ENCODE data around the gene LRRFIP2. TPM values are rescaled to one million over a fixed set of nuclear protein-coding genes. Genes with fewer than 3 reads are reported as not detected.
"Not testable (repeated sequence)": the region's sequence is repeated elsewhere in the genome, so short reads cannot be mapped to it uniquely, and the experiment has no call there.

The LRRFIP2 gene
- total and polyA plus RNA-seq, 9 donors: 35.5 to 81.1 (median 48.3) TPM

DNA sequence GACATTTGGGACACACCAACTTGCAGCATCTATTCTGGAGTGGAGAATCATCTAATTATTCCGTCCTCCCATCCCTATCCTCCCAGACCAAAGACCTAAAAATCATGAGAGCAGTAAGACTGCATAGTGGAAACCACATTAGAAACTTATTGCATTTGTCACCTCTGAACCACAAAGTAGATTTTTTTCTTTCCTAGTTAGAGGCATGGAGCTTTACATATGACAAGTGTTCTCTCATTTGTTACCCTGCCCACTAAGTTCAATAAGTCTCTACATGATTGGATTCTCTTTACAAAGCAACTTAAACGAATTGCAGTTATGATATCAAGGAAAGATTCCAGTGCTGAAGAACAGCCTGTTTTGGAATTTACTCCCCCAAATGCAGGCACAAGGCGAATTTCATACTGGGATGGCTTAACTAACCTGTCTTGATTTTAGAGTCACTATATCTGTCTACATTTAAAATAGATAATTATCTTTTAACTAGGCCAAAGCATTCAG is 42.3 kb upstream of the LRRFIP2 start:
- TF ChIP-seq, protein P1, sequence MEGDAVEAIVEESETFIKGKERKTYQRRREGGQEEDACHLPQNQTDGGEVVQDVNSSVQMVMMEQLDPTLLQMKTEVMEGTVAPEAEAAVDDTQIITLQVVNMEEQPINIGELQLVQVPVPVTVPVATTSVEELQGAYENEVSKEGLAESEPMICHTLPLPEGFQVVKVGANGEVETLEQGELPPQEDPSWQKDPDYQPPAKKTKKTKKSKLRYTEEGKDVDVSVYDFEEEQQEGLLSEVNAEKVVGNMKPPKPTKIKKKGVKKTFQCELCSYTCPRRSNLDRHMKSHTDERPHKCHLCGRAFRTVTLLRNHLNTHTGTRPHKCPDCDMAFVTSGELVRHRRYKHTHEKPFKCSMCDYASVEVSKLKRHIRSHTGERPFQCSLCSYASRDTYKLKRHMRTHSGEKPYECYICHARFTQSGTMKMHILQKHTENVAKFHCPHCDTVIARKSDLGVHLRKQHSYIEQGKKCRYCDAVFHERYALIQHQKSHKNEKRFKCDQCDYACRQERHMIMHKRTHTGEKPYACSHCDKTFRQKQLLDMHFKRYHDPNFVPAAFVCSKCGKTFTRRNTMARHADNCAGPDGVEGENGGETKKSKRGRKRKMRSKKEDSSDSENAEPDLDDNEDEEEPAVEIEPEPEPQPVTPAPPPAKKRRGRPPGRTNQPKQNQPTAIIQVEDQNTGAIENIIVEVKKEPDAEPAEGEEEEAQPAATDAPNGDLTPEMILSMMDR (IDR thresholded peaks at IDR 0.05): no peak
- no peak for TF ChIP-seq POLR2A (IDR thresholded peaks at IDR 0.05)
- no peak for TF ChIP-seq EP300 (IDR thresholded peaks at IDR 0.05)
- Histone ChIP-seq H3K36me3 (no peaks in the 10 kb centered on the region), H3K4me1 (ENCODE audit: insufficient read depth) (no peaks in the 10 kb centered on the region), H3K4me3 (no peak overlapping the region), H3K27me3 (no peaks in the 10 kb centered on the region), H3K27ac (no peak overlapping the region), H3K9me3 (peaks cover 0 to 1% of the 10 kb centered on the region in 2 donors)
- WGBS, 3 donors: 72 to 80% (median 79%) methylated on average over 3 of the region's 3 CpGs
- intact Hi-C loops (cut with DNase I): loop anchor here in 2 of 4 donors (10.0 kb wide), 3 partner anchors 192 to 492 kb away; partner anchors contain the start of genes EPM2AIP1 (in 1 of the 2) and MLH1 (in 1 of the 2)
- no peak for DNase-seq

- Histone ChIP-seq H3K4me1 (ENCODE audit: insufficient read depth) (no peaks in the 10 kb centered on the region), H3K4me3 (no peak overlapping the region), H3K27me3 (no peaks in the 10 kb centered on the region), H3K9me3 (peaks cover 0 to 3% of the 10 kb centered on the region in 2 donors), H3K27ac (no peak overlapping the region), H3K36me3 (no peaks in the 10 kb centered on the region)
- intact Hi-C loops (cut with DNase I): loop anchor here in 2 of 4 donors (10.0 kb wide), 3 partner anchors 189 to 489 kb away; partner anchors contain the start of genes EPM2AIP1 (in 1 of the 2) and MLH1 (in 1 of the 2)
- no peak for DNase-seq
- 60 to 70% (median 65%) methylated on average over 3 of the region's 3 CpGs for WGBS, 3 donors
- no peak for TF ChIP-seq EP300 (IDR thresholded peaks at IDR 0.05)
- no peak for TF ChIP-seq POLR2A (IDR thresholded peaks at IDR 0.05)
- TF ChIP-seq, protein P1 (IDR thresholded peaks at IDR 0.05): no peak
Measured at GRCh38 chr3:37214076-37214475, 39.7 kb upstream of the LRRFIP2 start.

- Histone ChIP-seq H3K9me3 (peaks cover 0 to 3% of the 10 kb centered on the region in 2 donors), H3K27me3 (no peaks in the 10 kb centered on the region), H3K27ac (no peak overlapping the region), H3K4me1 (ENCODE audit: insufficient read depth) (no peaks in the 10 kb centered on the region), H3K4me3 (no peak overlapping the region), H3K36me3 (no peaks in the 10 kb centered on the region)
- intact Hi-C loops (cut with DNase I): loop anchor here in 2 of 4 donors (10.0 kb wide), 3 partner anchors 185 to 485 kb away; partner anchors contain the start of genes EPM2AIP1 (in 1 of the 2) and MLH1 (in 1 of the 2)
- no peak for TF ChIP-seq EP300 (IDR thresholded peaks at IDR 0.05)
- TF ChIP-seq, protein P1 (IDR thresholded peaks at IDR 0.05): no peak
- TF ChIP-seq POLR2A (IDR thresholded peaks at IDR 0.05): no peak
- 58 to 73% (median 62%) methylated on average over 4 of the region's 4 CpGs for WGBS, 3 donors
- DNase-seq: no peak
Measured at GRCh38 chr3:37210230-37210629, 35.8 kb upstream of the LRRFIP2 start.

- H3K4me3 ChIP-seq; H3K9me3 ChIP-seq; intact Hi-C loops (cut with DNase I); DNase-seq; H3K36me3 ChIP-seq; H3K4me1 ChIP-seq (ENCODE audit: insufficient read depth); H3K27ac ChIP-seq; H3K27me3 ChIP-seq: not testable (repeated sequence)
- WGBS, 3 donors: 79 to 97% (median 82%) methylated on average over 3 of the region's 3 CpGs
Measured at GRCh38 chr3:37208576-37208975, 34.2 kb upstream of the LRRFIP2 start.

DNA sequence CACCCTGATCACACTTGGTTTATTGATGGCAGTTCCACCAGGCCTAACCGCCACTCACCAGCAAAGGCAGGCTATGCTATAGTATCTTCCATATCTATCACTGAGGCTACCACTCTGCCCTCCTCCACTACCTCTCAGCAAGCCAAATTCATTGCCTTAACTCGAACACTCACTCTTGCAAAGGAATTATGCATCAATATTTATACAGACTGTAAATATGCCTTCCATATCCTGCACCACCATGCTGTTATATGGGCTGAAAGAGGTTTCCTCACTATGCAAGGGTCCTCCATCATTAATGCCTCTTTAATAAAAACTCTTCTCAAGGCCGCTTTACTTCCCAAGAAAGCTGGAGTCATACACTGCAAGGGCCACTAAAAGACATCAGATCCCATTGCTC is 33.6 kb upstream of the LRRFIP2 start:
- H3K27me3 ChIP-seq; DNase-seq; H3K9me3 ChIP-seq; intact Hi-C loops (cut with DNase I); H3K4me1 ChIP-seq (ENCODE audit: insufficient read depth); H3K36me3 ChIP-seq; H3K4me3 ChIP-seq; H3K27ac ChIP-seq: not testable (repeated sequence)
- WGBS, 3 donors: 91 to 96% (median 96%) methylated on average over 3 of the region's 3 CpGs

DNA sequence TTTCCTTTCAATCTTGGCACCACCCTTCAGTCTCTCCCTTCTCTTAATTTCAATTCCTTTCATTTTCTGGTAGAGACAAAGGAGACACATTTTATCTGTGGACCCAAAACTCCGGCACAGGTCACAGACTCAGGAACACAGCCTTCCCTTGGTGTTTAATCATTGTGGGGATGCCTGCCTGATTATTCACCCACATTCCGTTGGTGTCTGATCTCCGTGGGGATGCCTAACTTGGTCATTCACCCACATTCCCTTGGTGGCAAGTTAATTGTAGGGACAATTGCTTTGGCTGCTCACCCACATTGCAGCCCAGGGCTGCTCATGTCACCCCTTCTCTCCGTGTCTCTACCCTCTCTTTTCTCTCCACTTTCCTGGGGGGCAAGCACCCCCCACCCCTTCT is 31.7 kb upstream of the LRRFIP2 start:
- H3K4me1 ChIP-seq (ENCODE audit: insufficient read depth); intact Hi-C loops (cut with DNase I); DNase-seq; H3K27me3 ChIP-seq; H3K36me3 ChIP-seq; H3K27ac ChIP-seq; H3K4me3 ChIP-seq; H3K9me3 ChIP-seq: not testable (repeated sequence)
- 71 to 78% (median 74%) methylated on average over 4 of the region's 4 CpGs for WGBS, 3 donors

Data from ovary (tissue), 9 donors.